GM04503 (cell line): ENCODE results near the gene CCDC197.

Experiments used
- DNase-seq: peaks from one replicate; pipeline ENCODE4 v3.0.0-alpha.2; 2012; ENCODE audit warnings: low read depth

CCDC197 gene

DNA sequence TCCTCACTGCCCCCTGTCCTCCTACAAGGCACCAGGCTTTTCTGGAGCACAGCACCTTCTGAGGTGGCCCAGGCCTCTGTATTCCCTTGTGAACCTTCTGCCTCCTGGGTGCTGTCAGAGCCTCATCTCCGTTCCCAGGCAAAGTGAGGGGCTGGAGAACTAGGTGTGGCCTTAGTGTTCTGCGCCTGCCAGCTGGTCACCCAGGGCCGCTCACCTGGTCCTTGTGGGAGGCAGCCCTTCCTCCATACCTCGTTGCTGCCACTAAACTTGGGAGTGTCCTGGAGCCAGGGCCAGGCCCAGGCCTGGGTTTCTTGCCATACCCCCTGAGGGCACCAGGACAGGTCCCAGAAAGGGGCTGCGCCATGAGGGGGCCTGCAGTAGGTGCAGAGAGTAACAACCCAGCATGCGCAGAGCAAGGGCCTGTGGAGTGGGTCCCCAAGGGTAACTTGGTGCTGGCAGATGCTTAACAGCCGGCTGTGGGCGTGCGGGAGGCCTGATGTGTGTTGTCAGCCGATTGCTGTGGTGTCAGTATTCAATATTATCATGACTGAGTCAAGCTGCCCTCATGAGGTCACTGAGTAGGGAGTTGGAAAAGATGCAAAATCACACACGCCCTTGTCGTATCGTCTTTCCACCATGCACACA is 46.1 kb downstream of the CCDC197 start:
- DNase-seq: no peak

DNA sequence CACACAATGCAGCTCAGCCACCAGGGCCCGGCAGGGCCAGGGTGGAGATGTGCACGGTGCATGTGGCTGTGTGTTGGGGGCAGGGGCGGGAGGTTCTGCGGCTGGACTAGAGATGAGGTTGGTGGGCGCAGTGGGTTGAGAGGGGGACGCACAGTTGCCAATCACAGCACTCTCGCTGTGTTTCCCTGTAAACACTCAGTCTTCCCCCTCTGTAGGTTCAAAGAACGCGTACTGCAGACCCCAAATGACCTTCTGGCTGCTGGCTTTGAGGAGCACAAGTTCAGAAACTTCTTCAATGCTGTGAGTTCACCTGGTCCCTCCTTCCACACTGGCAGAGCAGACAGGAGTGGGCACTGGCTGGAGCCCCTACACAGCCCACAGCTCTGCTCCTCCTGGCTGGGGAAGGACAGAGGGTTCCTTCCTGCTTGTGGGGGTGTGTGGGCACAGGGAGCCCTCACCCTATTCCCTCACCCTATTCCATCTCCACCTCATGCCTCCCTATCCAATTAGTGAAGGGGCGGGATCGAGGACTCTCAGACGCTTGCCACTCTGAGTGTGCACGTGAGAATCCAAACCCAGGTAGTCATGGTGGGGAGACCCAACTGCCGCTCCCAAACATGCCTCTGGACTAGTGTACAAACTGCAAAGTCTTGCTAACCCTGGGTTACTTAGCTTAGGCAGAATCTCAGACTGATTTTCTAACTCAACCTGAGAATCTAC is 46.8 kb downstream of the CCDC197 start:
- no peak for DNase-seq

DNA sequence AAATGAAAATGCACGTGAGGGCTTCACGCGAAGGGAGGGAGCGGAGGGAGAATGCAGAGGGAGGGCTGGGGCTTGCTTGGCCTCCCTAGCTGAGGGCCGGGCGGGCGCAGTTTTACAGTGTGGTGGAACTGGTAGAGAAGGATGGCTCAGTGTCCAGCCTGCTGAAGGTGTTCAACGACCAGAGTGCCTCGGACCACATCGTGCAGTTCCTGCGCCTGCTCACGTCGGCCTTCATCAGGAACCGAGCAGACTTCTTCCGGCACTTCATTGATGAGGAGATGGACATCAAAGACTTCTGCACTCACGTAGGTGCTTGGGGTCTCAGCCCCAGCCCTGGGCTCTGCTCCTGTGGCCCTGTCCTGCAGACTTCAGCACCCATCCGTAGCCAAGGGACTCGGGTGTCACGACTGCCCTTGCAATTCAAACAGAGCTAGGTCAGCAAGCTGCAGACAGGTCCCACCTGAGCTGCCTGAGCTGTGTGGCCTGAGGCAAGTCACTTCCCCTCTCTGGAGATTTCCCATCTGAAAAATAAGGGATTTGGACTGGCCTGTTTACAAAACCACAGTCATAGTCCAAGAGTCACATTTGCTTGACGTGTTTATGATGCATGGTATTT is 47.5 kb downstream of the CCDC197 start:
- no peak for DNase-seq

DNA sequence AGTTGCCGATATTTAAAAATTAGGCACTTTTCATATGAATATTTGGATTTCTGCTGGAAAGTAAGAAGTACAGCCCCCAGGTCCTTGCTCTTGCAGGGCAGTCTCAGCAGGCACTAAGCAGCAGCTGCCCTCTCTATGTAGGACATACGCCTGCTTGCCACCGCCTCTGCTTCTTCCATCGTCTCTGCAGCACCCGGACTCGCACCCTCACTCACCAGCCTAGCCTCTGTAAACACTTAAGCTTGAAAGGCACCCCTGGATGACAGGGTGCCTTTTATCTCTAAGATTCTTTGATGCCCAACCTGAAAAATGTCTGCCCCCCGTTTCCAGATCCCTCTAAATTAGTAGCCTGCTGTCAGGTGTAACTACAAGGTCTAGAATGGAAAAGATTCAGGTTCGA is 48.0 kb downstream of the CCDC197 start:
- no peak for DNase-seq

DNA sequence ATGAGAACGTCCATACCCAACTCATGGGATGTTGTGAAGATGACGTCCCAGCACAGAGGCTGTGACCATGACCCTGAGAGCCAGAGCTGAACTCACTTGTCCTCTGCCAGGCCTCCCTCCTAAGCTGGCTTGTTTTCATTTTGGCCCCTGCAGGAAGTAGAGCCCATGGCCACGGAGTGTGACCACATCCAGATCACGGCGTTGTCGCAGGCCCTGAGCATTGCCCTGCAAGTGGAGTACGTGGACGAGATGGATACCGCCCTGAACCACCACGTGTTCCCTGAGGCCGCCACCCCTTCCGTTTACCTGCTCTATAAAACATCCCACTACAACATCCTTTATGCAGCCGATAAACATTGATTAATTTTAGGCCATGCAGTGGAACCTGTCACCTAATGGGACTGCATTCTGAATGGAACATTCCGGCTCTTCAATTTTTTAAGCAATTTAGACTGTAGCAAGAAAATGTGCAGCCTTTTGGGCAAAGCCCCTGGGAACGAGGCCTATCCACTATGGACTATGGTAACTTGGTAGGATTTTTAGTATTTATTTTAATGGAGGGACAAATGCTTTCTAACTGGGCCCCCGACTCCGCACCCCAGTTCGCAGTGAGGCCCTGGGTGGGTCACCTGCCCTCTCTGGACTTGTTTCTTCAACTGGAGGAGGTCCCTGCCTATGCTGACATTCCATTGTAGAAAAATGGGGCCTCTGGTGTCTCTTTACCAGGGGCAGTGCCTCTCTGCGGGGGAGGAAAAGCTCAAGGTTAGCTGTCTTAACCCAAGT is 48.7 kb downstream of the CCDC197 start:
- no peak for DNase-seq

DNA sequence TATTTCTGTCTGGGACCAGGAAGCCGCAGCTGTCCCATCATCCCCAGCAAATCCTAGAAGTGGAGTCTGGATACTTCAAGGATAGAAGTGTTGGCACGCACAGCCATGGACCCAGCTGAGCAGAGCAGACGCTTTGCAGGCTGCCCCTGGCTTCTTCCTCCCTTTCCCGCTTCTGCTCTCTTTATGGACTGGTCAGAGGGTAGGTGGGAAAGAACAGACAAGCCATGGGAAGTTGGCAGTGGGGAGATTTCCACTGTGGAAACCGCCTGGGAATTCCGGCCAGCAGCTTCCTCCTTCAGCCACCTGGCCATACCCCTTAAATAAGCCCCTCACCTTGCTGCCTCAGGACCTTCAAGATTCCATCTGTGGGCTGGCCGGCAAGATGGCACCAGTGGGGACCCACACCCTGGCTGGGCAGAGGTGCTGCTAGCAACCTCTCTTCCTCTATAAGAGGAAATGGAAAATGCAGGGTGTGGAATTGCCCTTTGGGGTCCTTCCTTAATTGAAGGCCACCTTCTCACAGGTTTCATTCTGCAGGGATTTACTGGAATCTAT is 49.7 kb downstream of the CCDC197 start:
- DNase-seq: no peak

DNA sequence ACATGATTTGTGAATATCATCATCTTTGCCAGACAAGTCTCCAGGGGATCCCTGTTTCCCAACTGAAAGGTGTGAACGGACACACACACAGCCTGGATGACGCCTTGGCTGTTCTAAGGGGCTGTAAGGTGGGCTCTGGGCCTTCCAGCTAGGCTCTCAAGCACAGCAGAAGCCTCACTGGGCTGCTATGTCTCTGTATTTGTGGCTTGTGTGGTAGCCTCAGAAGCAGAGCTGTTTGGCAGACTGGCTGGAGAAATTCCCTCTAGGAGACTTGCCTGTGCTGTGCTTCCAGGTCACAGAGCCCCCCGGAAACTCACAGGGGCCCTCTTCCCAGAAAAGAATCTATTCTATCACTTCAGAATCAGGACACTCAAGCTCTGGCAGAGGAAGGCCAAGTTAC is 50.5 kb downstream of the CCDC197 start:
- no peak for DNase-seq

DNA sequence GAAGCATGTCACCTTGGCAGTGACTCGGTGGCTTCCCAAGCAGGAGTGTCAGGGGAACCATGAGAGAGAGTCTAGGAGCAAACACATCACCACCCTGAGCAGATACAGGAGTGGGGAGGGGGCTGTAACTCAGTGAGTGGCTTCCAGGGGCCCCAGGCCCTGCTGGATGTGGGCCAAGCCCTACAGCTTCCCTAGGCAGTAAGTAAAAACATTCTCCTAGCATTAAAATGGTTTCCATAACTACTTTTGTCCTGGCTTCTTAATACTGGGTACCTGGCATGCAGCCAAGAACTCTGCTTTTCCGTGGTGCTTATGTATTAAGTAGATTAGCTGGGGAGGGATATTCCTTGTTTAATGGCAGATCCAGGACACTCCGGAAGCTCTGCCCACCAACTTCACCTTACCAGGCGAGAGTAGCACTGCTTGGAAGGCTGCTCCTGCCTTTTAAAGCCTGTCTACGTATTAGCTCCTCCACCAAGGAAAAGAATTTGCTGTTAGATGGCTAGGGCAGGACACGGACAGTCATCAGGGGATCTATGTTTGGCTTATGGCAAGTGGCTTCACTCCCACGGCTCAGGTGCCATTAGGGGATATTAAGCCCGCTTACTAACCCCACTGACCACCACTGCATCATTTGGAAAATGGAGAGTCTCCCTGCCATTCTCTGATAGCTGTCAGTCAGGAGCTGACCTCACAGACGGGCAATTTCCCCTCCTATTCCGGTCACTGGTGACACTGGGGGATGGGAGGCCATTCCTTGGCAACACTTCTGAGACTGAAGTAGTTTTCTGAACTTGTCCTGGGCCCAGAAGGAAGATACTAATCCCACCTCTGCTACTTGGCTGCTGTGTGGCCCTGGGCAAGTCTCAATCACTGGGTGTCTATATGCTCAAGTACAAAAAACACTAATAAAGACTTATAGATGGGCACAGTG is 51.9 kb downstream of the CCDC197 start:
- no peak for DNase-seq

DNA sequence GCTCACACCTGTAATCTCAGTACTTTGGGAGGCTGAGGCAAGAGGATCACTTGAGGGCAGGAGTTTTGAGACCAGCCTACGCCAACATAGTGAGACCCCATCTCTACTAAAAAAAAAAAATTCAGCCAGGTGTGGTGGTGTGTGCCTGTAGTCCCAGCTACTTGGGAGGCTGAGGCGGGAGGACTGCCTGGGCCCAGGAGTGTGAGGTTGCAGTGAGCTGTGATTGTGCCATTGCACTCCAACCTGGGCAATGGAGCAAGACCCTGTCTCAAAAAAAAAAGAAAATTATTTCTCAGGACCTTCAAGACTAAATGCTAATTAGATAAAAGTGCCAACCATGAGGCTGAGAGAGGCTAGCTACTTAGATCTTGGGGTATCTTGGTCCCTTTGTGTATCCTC is 52.5 kb downstream of the CCDC197 start:
- DNase-seq: no peak

DNA sequence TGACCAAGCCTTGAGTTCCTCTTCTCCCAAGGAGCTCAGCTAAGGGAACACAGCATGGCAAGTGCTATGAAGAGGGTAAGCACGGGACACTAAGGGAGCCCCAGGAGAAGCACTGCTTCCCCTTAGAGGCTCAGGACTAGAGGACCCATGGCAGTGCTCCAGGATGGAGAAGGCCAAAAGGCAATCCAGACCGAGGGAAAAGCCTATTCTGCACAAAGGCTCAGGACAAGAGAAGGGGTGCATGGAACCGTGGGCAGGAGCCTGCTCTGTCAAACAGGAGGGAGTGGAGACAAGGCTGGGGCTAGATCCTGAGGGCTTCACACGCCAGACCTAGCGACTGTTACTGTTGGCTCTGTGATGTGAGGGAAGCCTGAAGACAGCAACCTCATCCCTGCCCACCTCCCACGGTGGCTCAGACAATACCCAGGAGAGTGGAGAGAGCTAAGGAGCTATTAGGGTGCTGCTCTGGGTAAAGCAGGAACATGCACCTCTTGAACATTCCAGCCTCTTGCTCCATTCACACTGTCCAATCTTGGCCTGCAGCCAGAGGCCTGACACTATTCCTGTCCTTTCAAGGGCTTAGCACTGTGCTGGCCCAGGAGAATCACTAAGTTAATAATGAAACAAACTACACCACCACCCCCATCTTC is 53.3 kb downstream of the CCDC197 start:
- no peak for DNase-seq

DNA sequence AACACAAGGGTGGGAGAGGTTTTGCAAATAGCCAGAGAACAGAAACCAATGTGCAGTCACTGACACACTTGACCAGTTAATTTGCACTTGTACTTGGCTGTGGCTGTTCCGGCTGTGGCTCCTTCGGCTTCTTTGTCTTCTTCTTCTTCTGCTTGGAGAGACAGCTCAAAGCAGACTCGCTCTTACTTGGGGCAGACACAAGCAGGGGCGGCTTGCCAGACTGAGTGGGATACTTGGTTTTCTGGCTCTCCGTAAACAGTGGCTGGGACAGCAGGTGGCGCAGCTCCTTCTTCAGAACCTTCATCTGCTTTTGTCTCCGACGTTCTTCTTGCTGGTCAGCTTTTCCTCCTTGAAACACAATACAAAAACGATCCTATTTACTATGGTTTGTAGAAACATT is 54.0 kb downstream of the CCDC197 start:
- DNase-seq: no peak

DNA sequence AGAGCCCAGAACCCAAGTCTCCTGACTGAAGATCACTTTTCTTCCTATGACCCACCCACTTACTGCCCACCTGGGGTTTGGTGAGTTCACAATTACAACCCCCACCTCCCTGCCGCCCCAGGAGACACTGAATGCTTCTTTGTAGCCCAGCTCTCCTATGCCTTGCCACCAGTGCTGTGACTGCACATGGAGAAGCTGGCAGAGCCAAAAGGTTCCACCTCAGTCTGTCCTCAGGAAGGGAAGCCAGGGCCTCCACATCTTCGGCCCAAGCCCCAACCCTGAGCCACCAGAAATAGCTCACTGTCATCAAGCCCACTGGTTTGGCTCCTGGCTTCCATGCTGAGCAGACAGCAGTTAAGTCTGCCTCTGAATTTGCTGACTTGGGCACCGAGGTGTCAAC is 54.7 kb downstream of the CCDC197 start:
- DNase-seq: no peak

DNA sequence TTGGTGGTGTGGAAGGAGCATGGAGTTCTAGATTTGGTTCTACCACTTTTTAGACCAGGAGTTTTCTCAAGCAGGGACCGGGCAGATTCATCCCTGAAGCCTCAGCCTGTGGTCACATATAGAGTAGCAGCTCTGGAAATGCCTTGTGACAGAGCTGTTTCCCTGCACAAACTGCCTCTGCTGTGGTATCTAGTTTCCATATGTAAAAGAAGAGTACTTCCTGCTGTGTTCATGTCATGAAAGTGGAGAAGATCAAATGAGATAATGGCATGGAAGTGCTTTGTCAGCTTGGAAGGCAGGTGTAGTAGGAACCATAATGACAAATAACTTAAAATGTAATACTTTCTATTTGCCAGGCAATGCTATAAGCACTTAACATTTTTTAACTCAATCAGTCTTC is 55.1 kb downstream of the CCDC197 start:
- no peak for DNase-seq

DNA sequence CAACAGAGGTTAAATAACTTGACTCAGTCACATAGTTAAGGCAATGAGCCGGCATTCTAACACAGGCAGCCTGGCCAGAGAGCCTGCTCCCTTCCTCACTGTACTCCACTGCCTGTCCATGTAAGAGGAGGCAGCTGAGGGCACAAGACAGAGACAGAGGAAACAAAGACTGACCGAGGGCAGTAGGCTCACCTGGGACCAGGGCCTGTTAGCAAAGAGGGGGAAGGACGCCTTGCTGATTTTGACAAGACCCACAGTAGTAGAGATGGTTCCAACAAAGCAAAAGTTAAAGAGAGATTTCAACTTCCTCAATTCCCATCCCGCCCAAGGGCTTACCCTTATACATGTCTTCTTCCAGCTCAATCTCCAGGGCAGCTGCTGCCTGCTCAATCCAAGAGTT is 55.6 kb downstream of the CCDC197 start:
- DNase-seq: no peak

DNA sequence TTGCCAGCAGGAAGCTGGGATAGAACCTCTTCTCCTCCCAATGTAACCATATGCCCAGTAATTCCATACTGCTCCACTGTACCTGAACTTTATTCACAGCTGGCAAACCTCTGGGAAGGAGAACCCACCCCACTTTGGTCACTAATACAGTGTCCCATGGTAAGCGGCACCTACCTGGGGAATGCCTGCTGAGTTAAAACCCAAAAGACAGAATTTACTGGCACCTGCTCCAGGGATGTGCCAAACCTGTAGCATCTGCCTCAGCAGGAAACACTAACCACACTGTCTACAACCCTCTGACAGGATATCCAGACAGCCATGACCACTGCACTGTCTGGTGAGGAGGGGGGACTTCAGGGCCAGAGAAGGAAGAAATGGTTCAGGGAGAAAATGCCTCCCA is 57.3 kb downstream of the CCDC197 start:
- no peak for DNase-seq

DNA sequence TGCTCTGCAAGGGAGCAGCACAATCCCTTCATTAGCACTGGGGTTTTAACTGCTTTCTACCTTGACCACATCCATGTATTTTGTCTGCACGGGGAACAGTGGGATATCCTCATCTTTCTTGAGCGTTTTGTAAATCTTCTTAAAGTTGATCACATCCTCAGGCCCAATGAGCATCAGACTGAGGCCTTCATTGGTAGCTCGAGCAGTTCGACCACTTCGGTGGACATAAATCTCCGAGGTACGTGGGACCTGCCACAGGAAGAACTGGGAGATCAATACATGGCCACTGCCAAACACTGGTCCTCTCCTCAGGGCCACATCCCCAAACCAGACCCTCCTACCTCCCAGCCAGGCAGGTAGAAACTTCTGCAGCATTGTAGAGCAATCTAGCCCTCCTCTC is 57.8 kb downstream of the CCDC197 start:
- no peak for DNase-seq

DNA sequence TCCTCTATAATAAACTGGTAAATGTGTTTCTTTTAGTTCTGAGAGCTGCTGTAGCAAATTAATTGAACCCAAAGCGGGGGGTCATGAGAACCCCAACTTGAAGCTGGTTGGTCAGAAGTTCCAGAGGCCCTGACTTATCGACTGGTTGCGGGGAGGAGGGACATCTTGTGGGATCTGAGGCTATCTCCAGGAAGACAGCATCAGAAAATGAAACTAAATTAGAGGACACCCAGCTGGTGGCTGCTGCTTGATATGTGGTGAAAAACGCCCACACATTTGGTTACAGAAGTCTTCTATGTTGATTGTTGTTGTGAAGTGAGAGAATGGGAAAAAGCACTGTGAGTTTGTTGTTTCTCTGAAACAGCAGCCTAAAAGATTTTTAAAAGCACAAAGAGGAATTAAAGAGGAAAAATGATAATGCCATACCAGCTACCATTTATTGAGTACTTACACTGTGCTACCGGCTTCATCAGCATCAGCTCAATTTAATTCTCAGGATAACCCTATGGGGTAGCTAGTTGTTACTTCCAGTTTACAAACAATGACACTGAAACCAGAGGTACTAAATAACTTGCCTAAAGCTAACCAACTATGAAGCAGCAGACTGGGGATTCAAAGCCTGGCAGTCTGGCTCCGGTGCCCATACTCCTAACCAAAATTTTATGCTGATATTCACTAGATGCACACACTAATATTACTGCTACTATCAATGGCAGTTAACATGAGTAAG is 59.6 kb downstream of the CCDC197 start:
- DNase-seq: no peak

DNA sequence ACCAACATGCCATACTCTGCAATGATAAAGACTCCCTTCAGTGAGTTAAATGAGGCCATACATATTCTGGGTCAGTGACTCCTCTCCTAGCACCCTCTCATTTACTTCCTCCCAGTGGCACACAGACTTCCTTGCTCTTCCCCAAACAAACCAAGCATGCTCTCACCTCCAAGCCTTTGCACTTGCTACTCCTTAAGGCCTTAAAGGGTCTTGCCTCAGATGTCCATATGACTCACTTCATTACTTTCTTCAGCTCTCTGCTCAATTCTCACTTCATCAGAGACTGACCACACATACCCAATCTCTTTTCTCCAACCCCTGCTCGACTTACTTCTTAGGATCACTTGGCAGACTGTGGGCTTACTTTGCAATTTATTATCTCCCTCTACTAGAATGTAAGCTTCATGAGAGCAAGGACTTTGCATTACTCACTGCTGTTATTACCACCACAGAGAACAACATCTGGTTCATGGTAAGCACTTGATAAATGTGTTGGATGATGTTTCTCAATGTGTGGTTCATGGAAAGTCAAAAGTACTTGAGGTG is 61.1 kb downstream of the CCDC197 start:
- no peak for DNase-seq
